Peyer's patch (tissue), 4 donors: ENCODE data around the gene PPP1R14D. TPM values are rescaled to one million over a fixed set of nuclear protein-coding genes. Genes with fewer than 3 reads are reported as not detected.

ENCODE experiments used
- DNase-seq, 3 donors: peaks; one replicate each; pipeline ENCODE4 v3.0.0-alpha.2; 2017 to 2019
- H3K27ac ChIP-seq, 4 donors: fragments of 200-600 bp; sonication (generic); one replicate each; pipeline ENCODE4 v1.5.1; 2016 to 2019
- H3K27me3 ChIP-seq, 2 donors: fragments of 200-600 bp; sonication (generic); one replicate each; pipeline ENCODE4 v1.5.1; 2019
- H3K36me3 ChIP-seq, 3 donors: fragments of 200-600 bp; sonication (generic); one replicate each; pipeline ENCODE4 v1.5.1; 2016 to 2019
- H3K4me1 ChIP-seq, 4 donors: fragments of 200-600 bp; sonication (generic); one replicate each; pipeline ENCODE4 v1.5.1; 2016 to 2019
- H3K4me3 ChIP-seq, 4 donors: fragments of 200-600 bp; sonication (generic); 1 replicate in 3 of 4; 2 replicates in 1 of 4; pipeline ENCODE4 v1.5.1; 2016 to 2019; ENCODE audit warnings: mild to moderate bottlenecking in 1 of 4
- H3K9me3 ChIP-seq, 4 donors: fragments of 200-600 bp; sonication (generic); one replicate each; pipeline ENCODE4 v1.5.1; 2016 to 2019; ENCODE audit warnings: mild to moderate bottlenecking in 1 of 4
- POLR2A ChIP-seq, 2 donors: fragments of 450-650 bp; IDR thresholded peaks; one replicate each; pipeline ENCODE4 v1.5.1; 2017; ENCODE audit warnings: antibody characterized with exemption in 2 of 2, mild to moderate bottlenecking in 2 of 2, moderate library complexity in 2 of 2
- total RNA-seq, 4 donors: library from RNA; depleted of rRNA; stranded (reverse); fragments of >200 nt; gene quantifications; one replicate each; pipeline ENCODE4 v1.1.0, GENCODE V29; 2016
- TF ChIP-seq, protein P1 (sequence below), 6 experiments: fragments of 450-650 bp in 4 of 6; fragments of 200-600 bp in 2 of 6; sonication (generic) in 1 of 6; IDR thresholded peaks; one replicate each; pipeline ENCODE4 v1.5.1; 2017 to 2019; ENCODE audit warnings: antibody characterized with exemption in 6 of 6, mild to moderate bottlenecking in 3 of 6, moderate library complexity in 1 of 6

Gene PPP1R14D
- total RNA-seq, 4 donors from 2014 or later = 42.9 to 217 (median 148) TPM

DNA sequence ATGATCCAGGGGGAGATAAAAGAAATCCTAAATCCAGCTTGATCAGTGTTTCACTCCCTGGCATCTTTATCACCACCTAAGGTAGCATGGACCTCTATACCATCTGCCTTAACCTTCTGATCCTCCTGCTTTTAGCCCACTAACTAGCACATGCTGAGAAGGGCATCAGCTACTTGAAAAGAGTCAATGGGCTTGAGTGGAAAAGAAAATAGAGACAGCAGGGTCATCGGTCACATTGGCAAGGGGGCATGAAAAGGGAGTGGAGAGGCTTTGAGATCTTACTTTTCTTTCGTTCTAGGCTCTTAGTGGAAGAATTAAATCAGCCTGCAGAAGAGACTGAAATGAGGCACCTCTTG, 21.9 kb downstream of the PPP1R14D start:
- Histone ChIP-seq H3K4me3 (peak overlapping the region; percentile 70 to 94 (median 90)), H3K27me3 (no peaks in the 10 kb centered on the region), H3K36me3 (peaks cover 0 to 15% (median 0%) of the 10 kb centered on the region in 3 donors), H3K4me1 (peaks cover 0 to 46% (median 11%) of the 10 kb centered on the region in 4 donors), H3K27ac (peak overlapping the region; percentile 91 to 97 (median 96)), H3K9me3 (no peaks in the 10 kb centered on the region)
- TF ChIP-seq, protein P1, sequence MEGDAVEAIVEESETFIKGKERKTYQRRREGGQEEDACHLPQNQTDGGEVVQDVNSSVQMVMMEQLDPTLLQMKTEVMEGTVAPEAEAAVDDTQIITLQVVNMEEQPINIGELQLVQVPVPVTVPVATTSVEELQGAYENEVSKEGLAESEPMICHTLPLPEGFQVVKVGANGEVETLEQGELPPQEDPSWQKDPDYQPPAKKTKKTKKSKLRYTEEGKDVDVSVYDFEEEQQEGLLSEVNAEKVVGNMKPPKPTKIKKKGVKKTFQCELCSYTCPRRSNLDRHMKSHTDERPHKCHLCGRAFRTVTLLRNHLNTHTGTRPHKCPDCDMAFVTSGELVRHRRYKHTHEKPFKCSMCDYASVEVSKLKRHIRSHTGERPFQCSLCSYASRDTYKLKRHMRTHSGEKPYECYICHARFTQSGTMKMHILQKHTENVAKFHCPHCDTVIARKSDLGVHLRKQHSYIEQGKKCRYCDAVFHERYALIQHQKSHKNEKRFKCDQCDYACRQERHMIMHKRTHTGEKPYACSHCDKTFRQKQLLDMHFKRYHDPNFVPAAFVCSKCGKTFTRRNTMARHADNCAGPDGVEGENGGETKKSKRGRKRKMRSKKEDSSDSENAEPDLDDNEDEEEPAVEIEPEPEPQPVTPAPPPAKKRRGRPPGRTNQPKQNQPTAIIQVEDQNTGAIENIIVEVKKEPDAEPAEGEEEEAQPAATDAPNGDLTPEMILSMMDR (IDR thresholded peaks at IDR 0.05) = no peak
- TF ChIP-seq POLR2A (IDR thresholded peaks at IDR 0.05) = no peak
- DNase-seq = no peak

DNA sequence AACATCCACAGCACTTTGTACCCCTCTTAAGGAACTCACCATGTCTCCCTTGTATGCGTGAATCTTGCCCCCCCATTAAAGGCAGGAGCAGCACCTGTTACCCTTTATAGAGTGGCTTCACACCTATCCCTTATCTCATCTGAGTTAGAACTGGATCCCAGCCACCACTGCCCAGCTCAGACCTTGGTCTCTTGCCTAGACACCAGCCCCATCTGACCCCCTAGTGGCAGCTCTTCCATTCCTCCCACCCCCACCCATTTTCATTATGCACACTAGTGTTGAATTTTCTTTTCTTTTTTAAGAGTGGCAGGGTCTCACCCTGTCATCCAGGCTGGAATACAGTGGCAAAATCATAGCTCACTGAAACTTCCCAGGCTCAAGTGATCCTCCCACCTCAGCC, 24.8 kb downstream of the PPP1R14D start:
- Histone ChIP-seq H3K4me3 (no peak overlapping the region), H3K4me1 (peaks cover 0 to 40% (median 10%) of the 10 kb centered on the region in 4 donors), H3K27ac (no peak overlapping the region), H3K27me3 (no peaks in the 10 kb centered on the region), H3K9me3 (no peaks in the 10 kb centered on the region), H3K36me3 (peaks cover 0 to 5% (median 0%) of the 10 kb centered on the region in 3 donors)
- no peak for DNase-seq
- TF ChIP-seq, protein P1 (IDR thresholded peaks at IDR 0.05) = peak in 1 of 6 experiments; percentile 9
- no peak for TF ChIP-seq POLR2A (IDR thresholded peaks at IDR 0.05)

DNA sequence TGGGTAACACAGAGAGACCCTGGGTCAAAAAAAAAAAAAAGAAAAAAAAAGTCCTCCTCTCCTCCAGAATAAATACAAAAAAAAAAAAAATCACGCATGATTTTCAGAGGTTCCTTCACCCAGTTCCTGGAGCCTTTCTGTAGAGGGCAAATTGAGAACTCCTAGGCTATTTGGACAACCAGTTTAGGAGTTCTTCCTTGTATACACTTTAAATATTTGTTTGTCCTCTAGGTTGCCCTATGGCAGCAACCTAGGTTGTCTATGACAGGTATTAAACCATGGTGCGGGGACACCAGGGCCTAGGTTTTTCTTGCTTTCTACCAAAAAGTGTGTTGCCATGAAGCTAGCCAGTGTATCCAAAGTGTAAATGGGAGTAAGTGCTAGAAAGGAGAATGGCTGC, 25.4 kb downstream of the PPP1R14D start:
- Histone ChIP-seq H3K27ac (no peak overlapping the region), H3K9me3 (no peaks in the 10 kb centered on the region), H3K4me3 (no peak overlapping the region), H3K27me3 (no peaks in the 10 kb centered on the region), H3K36me3 (peaks cover 0 to 5% (median 0%) of the 10 kb centered on the region in 3 donors), H3K4me1 (peaks cover 0 to 38% (median 7%) of the 10 kb centered on the region in 4 donors)
- no peak for DNase-seq
- no peak for TF ChIP-seq POLR2A (IDR thresholded peaks at IDR 0.05)
- TF ChIP-seq, protein P1 (IDR thresholded peaks at IDR 0.05) = no peak

DNA sequence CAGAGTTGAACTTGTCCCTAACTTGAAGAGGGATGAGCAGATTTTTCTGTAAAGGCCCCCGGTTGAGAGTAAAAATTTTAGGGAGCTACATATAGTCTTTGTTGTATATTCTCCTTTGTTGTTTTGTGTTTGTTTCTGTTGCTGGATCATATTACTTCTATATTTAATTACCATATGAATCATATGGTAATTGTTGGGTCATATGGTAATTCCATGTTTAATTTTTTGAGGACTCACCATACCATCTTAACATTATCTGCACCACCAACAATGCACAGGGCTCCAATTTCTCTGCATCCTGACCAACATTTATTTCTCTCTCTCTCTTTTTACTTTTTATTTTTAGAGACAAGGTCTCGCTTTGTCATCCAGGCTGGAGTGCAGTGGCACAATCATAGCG, 29.0 kb downstream of the PPP1R14D start:
- H3K27ac ChIP-seq = no peak overlapping the region
- no peaks in the 10 kb centered on the region for H3K9me3 ChIP-seq
- no peaks in the 10 kb centered on the region for H3K27me3 ChIP-seq
- H3K4me1 ChIP-seq = peaks cover 0 to 32% (median 2%) of the 10 kb centered on the region in 4 donors
- no peak for DNase-seq
- TF ChIP-seq, protein P1 (IDR thresholded peaks at IDR 0.05) = no peak
- no peak for TF ChIP-seq POLR2A (IDR thresholded peaks at IDR 0.05)
- H3K36me3 ChIP-seq = peaks cover 0 to 5% (median 0%) of the 10 kb centered on the region in 3 donors
- no peak overlapping the region for H3K4me3 ChIP-seq

DNA sequence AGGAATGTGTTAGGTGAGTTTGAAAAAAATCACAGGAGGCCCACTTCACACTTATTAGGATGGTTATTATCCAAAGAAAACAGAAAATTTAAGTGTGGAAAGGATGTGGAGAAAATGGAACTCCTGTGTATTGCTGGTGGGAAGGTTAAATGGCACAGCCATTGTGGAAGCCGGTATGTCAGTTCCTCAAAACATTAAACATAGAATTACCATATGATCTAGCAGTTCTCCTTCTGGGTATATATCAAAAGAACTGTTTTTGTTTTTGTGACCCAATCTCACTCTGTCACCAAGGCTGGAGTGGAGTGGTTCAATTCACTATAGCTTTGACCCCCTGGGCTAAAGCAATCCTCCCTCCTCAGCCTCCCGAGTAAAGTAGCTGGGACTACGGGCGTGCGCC, 32.0 kb downstream of the PPP1R14D start:
- Histone ChIP-seq H3K27me3 (no peaks in the 10 kb centered on the region), H3K4me1 (peaks cover 0 to 25% (median 2%) of the 10 kb centered on the region in 4 donors), H3K9me3 (no peaks in the 10 kb centered on the region), H3K4me3 (no peak overlapping the region), H3K36me3 (peaks cover 0 to 5% (median 0%) of the 10 kb centered on the region in 3 donors), H3K27ac (no peak overlapping the region)
- TF ChIP-seq, protein P1 (IDR thresholded peaks at IDR 0.05) = no peak
- no peak for TF ChIP-seq POLR2A (IDR thresholded peaks at IDR 0.05)
- DNase-seq = no peak

DNA sequence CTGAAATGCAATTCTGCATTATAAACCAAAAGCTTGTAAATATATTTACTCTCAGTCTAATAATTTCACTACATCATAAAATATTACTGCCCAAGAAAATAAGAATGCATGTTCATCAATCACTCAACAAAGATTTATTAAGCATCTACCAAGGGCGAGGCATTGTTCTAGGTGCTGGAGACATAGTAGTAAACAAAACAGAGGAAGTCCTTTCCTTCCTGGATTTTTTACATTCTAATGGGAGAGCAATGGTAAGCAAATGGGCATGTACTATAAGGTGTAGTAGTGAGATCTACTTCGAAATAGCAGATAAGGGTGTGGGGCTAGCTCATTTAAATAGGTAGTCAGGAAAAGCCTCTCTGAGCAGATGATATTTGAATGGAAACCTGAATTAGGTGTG, 32.5 kb downstream of the PPP1R14D start:
- no peaks in the 10 kb centered on the region for H3K9me3 ChIP-seq
- H3K27ac ChIP-seq = peak overlapping the region in 1 of 4 donors; percentile 40
- H3K27me3 ChIP-seq = no peaks in the 10 kb centered on the region
- H3K4me3 ChIP-seq = no peak overlapping the region
- H3K4me1 ChIP-seq = peaks cover 0 to 25% (median 2%) of the 10 kb centered on the region in 4 donors
- no peak for DNase-seq
- H3K36me3 ChIP-seq = peaks cover 0 to 3% (median 0%) of the 10 kb centered on the region in 3 donors
- TF ChIP-seq, protein P1 (IDR thresholded peaks at IDR 0.05) = no peak
- no peak for TF ChIP-seq POLR2A (IDR thresholded peaks at IDR 0.05)
